ENCODE measurements around the gene PID1. TPM values are rescaled to one million over a fixed set of nuclear protein-coding genes. Genes with fewer than 3 reads are reported as not detected.

Gene PID1
- polyA plus RNA-seq, 1 of the 3 experiments (the other 2 are of a cell fraction): 0.16 TPM

DNA sequence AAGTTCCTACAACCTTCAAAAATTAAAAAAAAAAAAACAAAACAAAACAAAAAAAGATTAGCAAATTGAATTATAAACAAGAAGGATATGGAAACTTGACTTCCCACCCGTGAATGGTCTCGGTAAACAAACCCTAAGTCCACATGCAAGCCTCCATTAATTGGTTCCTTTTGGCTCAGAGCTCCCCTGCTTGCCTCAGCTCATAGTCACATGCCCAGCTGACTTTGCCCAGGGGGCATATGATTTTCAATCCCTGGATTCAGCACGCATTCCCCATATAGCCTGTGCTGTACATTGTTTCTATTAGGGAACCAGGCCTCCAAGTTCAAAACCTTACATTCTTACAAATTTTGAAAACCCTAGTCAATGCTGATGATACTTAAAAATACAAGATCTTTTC is 95.0 kb downstream of the PID1 start:
- Histone ChIP-seq H3K27me3 (ENCODE audit: insufficient read depth) (no peaks in the 10 kb centered on the region), H3K9me3 (no peaks in the 10 kb centered on the region), H4K20me1 (ENCODE audit: insufficient read depth) (no peaks in the 10 kb centered on the region), H3K4me3 (ENCODE audit: low read depth in 2 of 2, low read length in 1 of 2) (no peak overlapping the region), H3K4me1 (ENCODE audit: control insufficient read depth in 1 of 2, insufficient read depth in 2 of 2, low read depth in 1 of 2, low read length in 1 of 2) (peaks cover 0 to 13% of the 10 kb centered on the region in 2 experiments; a peak in 2 of 4 replicates), H3K27ac (ENCODE audit: low read depth in 2 of 2, low read length in 1 of 2) (no peak overlapping the region), H3F3A (replicated peaks; ENCODE audit: insufficient read depth) (no peaks in the 10 kb centered on the region), H3K9ac (no peak overlapping the region), H3K79me2 (ENCODE audit: insufficient read depth) (no peaks in the 10 kb centered on the region), H2AFZ (ENCODE audit: low read depth) (no peak overlapping the region), H3K36me3 (replicated peaks in 1 of 2; ENCODE audit: control insufficient read depth in 1 of 2, insufficient read depth in 2 of 2, low read length in 1 of 2) (no peaks in the 10 kb centered on the region), H3K9me2 (no peaks in the 10 kb centered on the region), H3K4me2 (no peak overlapping the region)
- CTCF ChIA-PET: no interaction called here
- 17% methylated on average over 3 of the region's 3 CpGs for WGBS (ENCODE audit: low lambda C conversion rate)
- DNase-seq: no peak
- TF ChIP-seq EZH2phosphoT487 (IDR thresholded peaks at IDR 0.05; ENCODE audit: borderline replicate concordance, low read depth) (no peak), NFIC (IDR thresholded peaks at IDR 0.05; ENCODE audit: borderline replicate concordance) (no peak), TAF1 (IDR thresholded peaks at IDR 0.05; ENCODE audit: borderline replicate concordance, low read depth, low read length) (no peak), YY1 (IDR thresholded peaks at IDR 0.05; ENCODE audit: low read depth) (no peak), MXI1 (IDR thresholded peaks at IDR 0.05; ENCODE audit: low read depth, low read length) (no peak), RCOR1 (IDR thresholded peaks at IDR 0.05; ENCODE audit: low read length) (no peak), TCF12 (IDR thresholded peaks at IDR 0.05) (no peak), JUND (IDR thresholded peaks at IDR 0.05) (no peak), ELF1 (IDR thresholded peaks at IDR 0.05) (no peak), RFX5 (IDR thresholded peaks at IDR 0.05; ENCODE audit: low read length) (no peak), RXRA (IDR thresholded peaks at IDR 0.05; ENCODE audit: borderline replicate concordance, low read depth) (no peak), EP300 (IDR thresholded peaks at IDR 0.05; ENCODE audit: borderline replicate concordance in 1 of 2, low read depth in 1 of 2, low read length in 1 of 2) (no peak), NRF1 (IDR thresholded peaks at IDR 0.05; ENCODE audit: low read depth, low read length) (no peak), CHD2 (IDR thresholded peaks at IDR 0.05; ENCODE audit: low read length, partially characterized antibody) (no peak)
- TF ChIP-seq, protein P1, sequence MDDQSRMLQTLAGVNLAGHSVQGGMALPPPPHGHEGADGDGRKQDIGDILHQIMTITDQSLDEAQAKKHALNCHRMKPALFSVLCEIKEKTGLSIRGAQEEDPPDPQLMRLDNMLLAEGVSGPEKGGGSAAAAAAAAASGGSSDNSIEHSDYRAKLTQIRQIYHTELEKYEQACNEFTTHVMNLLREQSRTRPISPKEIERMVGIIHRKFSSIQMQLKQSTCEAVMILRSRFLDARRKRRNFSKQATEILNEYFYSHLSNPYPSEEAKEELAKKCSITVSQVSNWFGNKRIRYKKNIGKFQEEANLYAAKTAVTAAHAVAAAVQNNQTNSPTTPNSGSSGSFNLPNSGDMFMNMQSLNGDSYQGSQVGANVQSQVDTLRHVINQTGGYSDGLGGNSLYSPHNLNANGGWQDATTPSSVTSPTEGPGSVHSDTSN (IDR thresholded peaks at IDR 0.05): no peak
- TF ChIP-seq, protein P2, sequence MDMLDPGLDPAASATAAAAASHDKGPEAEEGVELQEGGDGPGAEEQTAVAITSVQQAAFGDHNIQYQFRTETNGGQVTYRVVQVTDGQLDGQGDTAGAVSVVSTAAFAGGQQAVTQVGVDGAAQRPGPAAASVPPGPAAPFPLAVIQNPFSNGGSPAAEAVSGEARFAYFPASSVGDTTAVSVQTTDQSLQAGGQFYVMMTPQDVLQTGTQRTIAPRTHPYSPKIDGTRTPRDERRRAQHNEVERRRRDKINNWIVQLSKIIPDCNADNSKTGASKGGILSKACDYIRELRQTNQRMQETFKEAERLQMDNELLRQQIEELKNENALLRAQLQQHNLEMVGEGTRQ (IDR thresholded peaks at IDR 0.05; ENCODE audit: borderline replicate concordance, low read depth, low read length): no peak
- POLR2A ChIA-PET: no interaction called here

DNA sequence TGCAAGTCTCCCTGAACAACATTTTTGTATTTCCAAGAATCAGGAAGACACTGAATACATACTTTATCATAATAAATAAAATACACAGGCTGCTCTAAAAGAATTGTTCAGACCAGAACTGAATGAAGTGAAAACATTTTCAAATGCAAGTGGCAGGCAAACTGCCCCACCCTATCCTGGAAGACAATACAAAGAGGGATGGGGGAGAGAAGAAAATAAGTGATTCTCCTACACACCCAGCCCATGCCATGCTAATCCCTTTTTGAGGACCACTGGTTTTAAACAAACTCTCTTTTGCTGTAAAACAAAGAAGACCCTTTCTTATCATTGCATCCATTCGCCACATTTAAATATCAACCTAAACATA is 95.6 kb downstream of the PID1 start:
- ChIA-PET POLR2A (no interaction called here), CTCF (no interaction called here)
- Histone ChIP-seq H2AFZ (ENCODE audit: low read depth) (no peak overlapping the region), H3K9me3 (no peaks in the 10 kb centered on the region), H3K36me3 (replicated peaks in 1 of 2; ENCODE audit: control insufficient read depth in 1 of 2, insufficient read depth in 2 of 2, low read length in 1 of 2) (no peaks in the 10 kb centered on the region), H3K4me2 (no peak overlapping the region), H3K4me3 (ENCODE audit: low read depth in 2 of 2, low read length in 1 of 2) (no peak overlapping the region), H3K4me1 (ENCODE audit: control insufficient read depth in 1 of 2, insufficient read depth in 2 of 2, low read depth in 1 of 2, low read length in 1 of 2) (peaks cover 0 to 13% of the 10 kb centered on the region in 2 experiments; a peak in 2 of 4 replicates), H3K27me3 (ENCODE audit: insufficient read depth) (no peaks in the 10 kb centered on the region), H3K79me2 (ENCODE audit: insufficient read depth) (no peaks in the 10 kb centered on the region), H4K20me1 (ENCODE audit: insufficient read depth) (no peaks in the 10 kb centered on the region), H3K9me2 (no peaks in the 10 kb centered on the region), H3K9ac (no peak overlapping the region), H3K27ac (ENCODE audit: low read depth in 2 of 2, low read length in 1 of 2) (no peak overlapping the region), H3F3A (replicated peaks; ENCODE audit: insufficient read depth) (no peaks in the 10 kb centered on the region)
- 46% methylated on average over 1 of the region's 1 CpG for WGBS (ENCODE audit: low lambda C conversion rate)
- no peak for DNase-seq
- no peak for TF ChIP-seq FOXM1 (IDR thresholded peaks at IDR 0.05; ENCODE audit: low read depth)
- TF ChIP-seq NFIC (IDR thresholded peaks at IDR 0.05; ENCODE audit: borderline replicate concordance): no peak
- no peak for TF ChIP-seq NRF1 (IDR thresholded peaks at IDR 0.05; ENCODE audit: low read depth, low read length)
- no peak for TF ChIP-seq YY1 (IDR thresholded peaks at IDR 0.05; ENCODE audit: low read depth)
- TF ChIP-seq, protein P3, sequence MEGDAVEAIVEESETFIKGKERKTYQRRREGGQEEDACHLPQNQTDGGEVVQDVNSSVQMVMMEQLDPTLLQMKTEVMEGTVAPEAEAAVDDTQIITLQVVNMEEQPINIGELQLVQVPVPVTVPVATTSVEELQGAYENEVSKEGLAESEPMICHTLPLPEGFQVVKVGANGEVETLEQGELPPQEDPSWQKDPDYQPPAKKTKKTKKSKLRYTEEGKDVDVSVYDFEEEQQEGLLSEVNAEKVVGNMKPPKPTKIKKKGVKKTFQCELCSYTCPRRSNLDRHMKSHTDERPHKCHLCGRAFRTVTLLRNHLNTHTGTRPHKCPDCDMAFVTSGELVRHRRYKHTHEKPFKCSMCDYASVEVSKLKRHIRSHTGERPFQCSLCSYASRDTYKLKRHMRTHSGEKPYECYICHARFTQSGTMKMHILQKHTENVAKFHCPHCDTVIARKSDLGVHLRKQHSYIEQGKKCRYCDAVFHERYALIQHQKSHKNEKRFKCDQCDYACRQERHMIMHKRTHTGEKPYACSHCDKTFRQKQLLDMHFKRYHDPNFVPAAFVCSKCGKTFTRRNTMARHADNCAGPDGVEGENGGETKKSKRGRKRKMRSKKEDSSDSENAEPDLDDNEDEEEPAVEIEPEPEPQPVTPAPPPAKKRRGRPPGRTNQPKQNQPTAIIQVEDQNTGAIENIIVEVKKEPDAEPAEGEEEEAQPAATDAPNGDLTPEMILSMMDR (IDR thresholded peaks at IDR 0.05): no peak
- no peak for TF ChIP-seq POLR2AphosphoS5 (IDR thresholded peaks at IDR 0.05; ENCODE audit: low read depth, low read length)
- no peak for TF ChIP-seq EP300 (IDR thresholded peaks at IDR 0.05; ENCODE audit: borderline replicate concordance in 1 of 2, low read depth in 1 of 2, low read length in 1 of 2)
- TF ChIP-seq, protein P4, sequence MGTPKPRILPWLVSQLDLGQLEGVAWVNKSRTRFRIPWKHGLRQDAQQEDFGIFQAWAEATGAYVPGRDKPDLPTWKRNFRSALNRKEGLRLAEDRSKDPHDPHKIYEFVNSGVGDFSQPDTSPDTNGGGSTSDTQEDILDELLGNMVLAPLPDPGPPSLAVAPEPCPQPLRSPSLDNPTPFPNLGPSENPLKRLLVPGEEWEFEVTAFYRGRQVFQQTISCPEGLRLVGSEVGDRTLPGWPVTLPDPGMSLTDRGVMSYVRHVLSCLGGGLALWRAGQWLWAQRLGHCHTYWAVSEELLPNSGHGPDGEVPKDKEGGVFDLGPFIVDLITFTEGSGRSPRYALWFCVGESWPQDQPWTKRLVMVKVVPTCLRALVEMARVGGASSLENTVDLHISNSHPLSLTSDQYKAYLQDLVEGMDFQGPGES (IDR thresholded peaks at IDR 0.05; ENCODE audit: low read depth, low read length): no peak
- TF ChIP-seq GABPA (IDR thresholded peaks at IDR 0.05; ENCODE audit: low read depth): no peak
- no peak for TF ChIP-seq RAD21 (IDR thresholded peaks at IDR 0.05; ENCODE audit: low read length)
- no peak for TF ChIP-seq FOXJ3 (CRISPR knock-in tag; IDR thresholded peaks at IDR 0.05)
- TF ChIP-seq TEAD4 (IDR thresholded peaks at IDR 0.05; ENCODE audit: borderline replicate concordance, insufficient read depth): no peak
- no peak for TF ChIP-seq CHD2 (IDR thresholded peaks at IDR 0.05; ENCODE audit: low read length, partially characterized antibody)
- TF ChIP-seq GATA2 (CRISPR knock-in tag; IDR thresholded peaks at IDR 0.05): no peak
- TF ChIP-seq, protein P5, sequence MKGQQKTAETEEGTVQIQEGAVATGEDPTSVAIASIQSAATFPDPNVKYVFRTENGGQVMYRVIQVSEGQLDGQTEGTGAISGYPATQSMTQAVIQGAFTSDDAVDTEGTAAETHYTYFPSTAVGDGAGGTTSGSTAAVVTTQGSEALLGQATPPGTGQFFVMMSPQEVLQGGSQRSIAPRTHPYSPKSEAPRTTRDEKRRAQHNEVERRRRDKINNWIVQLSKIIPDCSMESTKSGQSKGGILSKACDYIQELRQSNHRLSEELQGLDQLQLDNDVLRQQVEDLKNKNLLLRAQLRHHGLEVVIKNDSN (IDR thresholded peaks at IDR 0.05; ENCODE audit: borderline replicate concordance, low read depth): no peak
